Thyroid gland (tissue), 4 donors: ENCODE data around the gene XRN2.
"Not testable (repeated sequence)": the region's sequence is repeated elsewhere in the genome, so short reads cannot be mapped to it uniquely, and the experiment has no call there.

Experiments
- POLR2A ChIP-seq, 2 donors: fragments of 450-650 bp; IDR thresholded peaks; one replicate each; pipeline ENCODE4 v1.6.1; 2017; ENCODE audit warnings: antibody characterized with exemption in 2 of 2, mild to moderate bottlenecking in 2 of 2, moderate library complexity in 1 of 2
- TF ChIP-seq, protein P1 (sequence below), 6 experiments: fragments of 200-600 bp in 3 of 6; fragments of 450-650 bp in 3 of 6; sonication (generic) in 3 of 6; IDR thresholded peaks; one replicate each; pipeline ENCODE4 v1.5.1; 2016 to 2019; ENCODE audit warnings: antibody characterized with exemption in 6 of 6, mild to moderate bottlenecking in 2 of 6, inconsistent platforms in 1 of 6, moderate library complexity in 1 of 6

DNA sequence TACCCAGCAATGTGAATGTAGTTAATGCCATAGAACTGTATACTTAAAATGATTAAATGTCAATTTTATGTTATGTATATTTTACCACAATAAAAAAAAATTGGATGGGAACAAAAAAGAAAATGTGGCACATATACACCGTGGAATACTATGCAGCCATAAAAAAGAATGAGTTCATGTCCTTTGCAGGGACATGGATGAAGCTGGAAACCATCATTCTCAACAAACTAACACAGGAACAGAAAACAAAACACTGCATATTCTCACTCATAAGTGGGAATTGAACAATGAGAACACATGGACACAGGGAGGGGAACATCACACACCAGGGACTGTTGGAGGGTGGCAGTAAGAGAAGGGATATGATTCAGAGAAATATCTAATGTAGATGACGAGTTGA lies 116.0 kb downstream of the XRN2 start:
- TF ChIP-seq POLR2A (IDR thresholded peaks at IDR 0.05), result not testable (repeated sequence)
- TF ChIP-seq, protein P1, sequence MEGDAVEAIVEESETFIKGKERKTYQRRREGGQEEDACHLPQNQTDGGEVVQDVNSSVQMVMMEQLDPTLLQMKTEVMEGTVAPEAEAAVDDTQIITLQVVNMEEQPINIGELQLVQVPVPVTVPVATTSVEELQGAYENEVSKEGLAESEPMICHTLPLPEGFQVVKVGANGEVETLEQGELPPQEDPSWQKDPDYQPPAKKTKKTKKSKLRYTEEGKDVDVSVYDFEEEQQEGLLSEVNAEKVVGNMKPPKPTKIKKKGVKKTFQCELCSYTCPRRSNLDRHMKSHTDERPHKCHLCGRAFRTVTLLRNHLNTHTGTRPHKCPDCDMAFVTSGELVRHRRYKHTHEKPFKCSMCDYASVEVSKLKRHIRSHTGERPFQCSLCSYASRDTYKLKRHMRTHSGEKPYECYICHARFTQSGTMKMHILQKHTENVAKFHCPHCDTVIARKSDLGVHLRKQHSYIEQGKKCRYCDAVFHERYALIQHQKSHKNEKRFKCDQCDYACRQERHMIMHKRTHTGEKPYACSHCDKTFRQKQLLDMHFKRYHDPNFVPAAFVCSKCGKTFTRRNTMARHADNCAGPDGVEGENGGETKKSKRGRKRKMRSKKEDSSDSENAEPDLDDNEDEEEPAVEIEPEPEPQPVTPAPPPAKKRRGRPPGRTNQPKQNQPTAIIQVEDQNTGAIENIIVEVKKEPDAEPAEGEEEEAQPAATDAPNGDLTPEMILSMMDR (IDR thresholded peaks at IDR 0.05), result not testable (repeated sequence)
